H9 (cell line): ENCODE measurements around the gene AGBL4. TPM values are rescaled to one million over a fixed set of nuclear protein-coding genes. Genes with fewer than 3 reads are reported as not detected.

Experiments used
- DNase-seq: peaks from one replicate; pipeline ENCODE4 v3.0.0-alpha.2; 2017
- H2AFZ ChIP-seq: one replicate; pipeline ENCODE4 v1.6.1; 2013; ENCODE audit warnings: mild to moderate bottlenecking, low read length, control low read depth, moderate library complexity
- H2AK5ac ChIP-seq: 2 replicates; pipeline ENCODE4 v1.6.1; 2013; ENCODE audit warnings: low read length, control low read depth, mixed read lengths; ENCODE audit not compliant: insufficient read length
- H2BK120ac ChIP-seq: one replicate; pipeline ENCODE4 v1.6.1; 2013; ENCODE audit warnings: low read depth, mild to moderate bottlenecking, low read length, control low read depth, inconsistent platforms; ENCODE audit not compliant: poor library complexity, severe bottlenecking
- H2BK12ac ChIP-seq: 2 replicates; pipeline ENCODE4 v1.6.1; 2013; ENCODE audit warnings: low read length, control low read depth, mixed read lengths, low read depth; ENCODE audit not compliant: insufficient read length
- H2BK15ac ChIP-seq: 2 replicates; pipeline ENCODE4 v1.6.1; 2013; ENCODE audit warnings: low read depth, low read length, control low read depth
- H2BK20ac ChIP-seq: one replicate; pipeline ENCODE4 v1.6.1; 2013; ENCODE audit warnings: low read depth, mild to moderate bottlenecking, low read length, control low read depth, inconsistent platforms; ENCODE audit not compliant: poor library complexity, severe bottlenecking
- H2BK5ac ChIP-seq: 2 replicates; pipeline ENCODE4 v1.6.1; 2013; ENCODE audit warnings: low read length, control low read depth, mixed read lengths; ENCODE audit not compliant: insufficient read length
- H3K14ac ChIP-seq: 2 replicates; pipeline ENCODE4 v1.6.1; 2013; ENCODE audit warnings: low read length, control low read depth; ENCODE audit not compliant: insufficient read depth
- H3K18ac ChIP-seq: 2 replicates; pipeline ENCODE4 v1.6.1; 2013; ENCODE audit warnings: low read depth, mild to moderate bottlenecking, mixed read lengths, low read length, control low read depth; ENCODE audit not compliant: insufficient read length
- H3K23ac ChIP-seq: 2 replicates; pipeline ENCODE4 v1.6.1; 2013; ENCODE audit warnings: low read length, control low read depth, mixed read lengths, low read depth; ENCODE audit not compliant: insufficient read length
- H3K23me2 ChIP-seq: 2 replicates; pipeline ENCODE4 v1.6.1; 2013; ENCODE audit warnings: low read depth, mild to moderate bottlenecking, mixed read lengths, low read length, control low read depth; ENCODE audit not compliant: insufficient read length, poor library complexity, severe bottlenecking
- H3K27ac ChIP-seq: 2 replicates; pipeline ENCODE4 v1.5.1; 2013; ENCODE audit warnings: low read length, control low read depth, mixed read lengths, low read depth; ENCODE audit not compliant: insufficient read length
- H3K27me3 ChIP-seq: 2 replicates; pipeline ENCODE4 v1.6.1; 2013; ENCODE audit warnings: low read length, control low read depth, inconsistent platforms; ENCODE audit not compliant: insufficient read depth
- H3K4ac ChIP-seq: 2 replicates; pipeline ENCODE4 v1.6.1; 2013; ENCODE audit warnings: low read depth, mild to moderate bottlenecking, control low read depth, inconsistent platforms, low read length, moderate library complexity
- H3K4me1 ChIP-seq: 2 replicates; pipeline ENCODE4 v1.6.1; 2013; ENCODE audit warnings: low read length, control low read depth, inconsistent platforms; ENCODE audit not compliant: insufficient read depth
- H3K4me2 ChIP-seq: 2 replicates; pipeline ENCODE4 v1.6.1; 2013; ENCODE audit warnings: low read length, control low read depth, mixed read lengths; ENCODE audit not compliant: insufficient read length, insufficient read depth
- H3K56ac ChIP-seq: 2 replicates; pipeline ENCODE4 v1.6.1; 2013; ENCODE audit warnings: low read depth, mild to moderate bottlenecking, mixed read lengths, low read length, control low read depth; ENCODE audit not compliant: insufficient read length
- H3K79me1 ChIP-seq: 2 replicates; pipeline ENCODE4 v1.6.1; 2013; ENCODE audit warnings: low read depth, mild to moderate bottlenecking, moderate library complexity, low read length, control low read depth, inconsistent platforms; ENCODE audit not compliant: insufficient read depth, poor library complexity, severe bottlenecking
- H3K79me2 ChIP-seq: 2 replicates; pipeline ENCODE4 v1.6.1; 2013; ENCODE audit warnings: low read length, control low read depth, inconsistent platforms; ENCODE audit not compliant: insufficient read depth
- H3K9ac ChIP-seq: 2 replicates; pipeline ENCODE4 v1.6.1; 2013; ENCODE audit warnings: low read length, control low read depth, mixed read lengths; ENCODE audit not compliant: insufficient read length; ENCODE audit errors: extremely low read depth
- H3K9me3 ChIP-seq: one replicate; pipeline ENCODE4 v1.6.1; 2013; ENCODE audit warnings: low read depth, low read length, inconsistent platforms; ENCODE audit not compliant: control insufficient read depth
- H3T11ph ChIP-seq: one replicate; pipeline ENCODE4 v1.6.1; 2013; ENCODE audit warnings: mild to moderate bottlenecking, low read length, control low read depth, inconsistent platforms
- H4K20me1 ChIP-seq: one replicate; pipeline ENCODE4 v1.6.1; 2013; ENCODE audit not compliant: control insufficient read depth, insufficient read length, insufficient read depth
- H4K5ac ChIP-seq: 2 replicates; pipeline ENCODE4 v1.6.1; 2013; ENCODE audit warnings: low read depth, mild to moderate bottlenecking, mixed read lengths, low read length, control low read depth; ENCODE audit not compliant: insufficient read length
- H4K8ac ChIP-seq: replicated peaks from 2 replicates; pipeline ENCODE4 v1.6.1; 2013; ENCODE audit warnings: low read length, control low read depth, mixed read lengths, low read depth; ENCODE audit not compliant: insufficient read length
- H4K91ac ChIP-seq: 2 replicates; pipeline ENCODE4 v1.6.1; 2013; ENCODE audit warnings: low read depth, mild to moderate bottlenecking, moderate library complexity, mixed read lengths, low read length, control low read depth; ENCODE audit not compliant: insufficient read length
- H3K27ac Mint-ChIP-seq, 3 experiments: 2 replicates in 2 of 3; 3 replicates in 1 of 3; pipeline ENCODE4 v1.8.0; 2020 to 2021; ENCODE audit warnings: mixed read lengths in 3 of 3, mild to moderate bottlenecking in 1 of 3, moderate library complexity in 1 of 3
- H3K27me3 Mint-ChIP-seq: 2 replicates; pipeline ENCODE4 v1.8.0; 2021; ENCODE audit warnings: low read depth, mild to moderate bottlenecking, moderate library complexity, mixed read lengths
- H3K36me3 Mint-ChIP-seq, 3 experiments: 2 replicates in 2 of 3; 3 replicates in 1 of 3; pipeline ENCODE4 v1.8.0; 2020 to 2021; ENCODE audit warnings: low read depth in 3 of 3, mixed read lengths in 3 of 3; ENCODE audit not compliant: insufficient read depth in 1 of 3
- H3K4me1 Mint-ChIP-seq, 2 experiments: 2 replicates each; pipeline ENCODE4 v1.8.0; 2020; ENCODE audit warnings: mixed read lengths in 2 of 2
- H3K4me3 Mint-ChIP-seq, 2 experiments: 2 replicates in 1 of 2; 3 replicates in 1 of 2; pipeline ENCODE4 v1.8.0; 2020 to 2021; ENCODE audit warnings: mild to moderate bottlenecking in 2 of 2, mixed read lengths in 2 of 2, moderate library complexity in 1 of 2
- H3K9me3 Mint-ChIP-seq, 2 experiments: 2 replicates in 1 of 2; 3 replicates in 1 of 2; pipeline ENCODE4 v1.8.0; 2020; ENCODE audit warnings: mild to moderate bottlenecking in 2 of 2, mixed read lengths in 2 of 2, moderate library complexity in 1 of 2
- total RNA-seq: library from RNA; stranded (reverse); gene quantifications from 2 replicates; pipeline ENCODE4 v1.2.1, GENCODE V29; 2021
- TF ChIP-seq, protein P1 (sequence below): fragments of 200-600 bp; sonication (generic); conservative IDR thresholded peaks from 3 replicates; pipeline ENCODE4 v1.8.0; 2021; ENCODE audit warnings: antibody characterized with exemption, mild to moderate bottlenecking

The AGBL4 gene
- total RNA-seq, 1 experiment from 2014 or later, result not detected

DNA sequence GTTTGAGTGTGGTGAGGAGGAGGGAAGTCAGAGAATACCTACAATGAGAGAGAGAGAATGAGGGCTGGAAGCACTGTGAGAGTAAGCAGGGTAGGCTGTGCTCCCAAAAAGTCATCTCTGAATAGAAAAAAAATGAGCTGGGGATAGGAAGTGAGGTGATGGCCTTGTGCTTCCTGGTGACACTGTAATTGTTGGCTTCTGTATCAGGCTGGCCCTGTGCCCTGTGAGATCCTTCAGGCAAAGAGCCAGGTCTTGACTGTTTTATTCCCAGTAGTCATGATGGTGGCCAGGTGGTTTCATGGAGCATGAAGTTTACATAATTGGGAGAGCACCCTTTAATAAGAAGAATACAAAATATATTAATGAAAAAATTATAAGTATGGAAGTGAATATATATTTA, 1531.4 kb downstream of the AGBL4 start:
- no peak for DNase-seq
- Histone ChIP-seq H2BK120ac (no peak overlapping the region), H3K4me1 (no peaks in the 10 kb centered on the region; the same call in 1 of the 2 replicates), H3K4ac (no peak overlapping the region), H2BK20ac (no peak overlapping the region), H2BK12ac (no peak overlapping the region), H2AFZ (no peak overlapping the region), H3K4me2 (no peak overlapping the region), H2BK5ac (no peak overlapping the region), H3K79me2 (no peaks in the 10 kb centered on the region), H3K9ac (no peak overlapping the region), H3K14ac (no peak overlapping the region), H3T11ph (no peak overlapping the region), H3K27ac (no peak overlapping the region), H4K5ac (no peak overlapping the region), H2BK15ac (no peak overlapping the region), H3K56ac (no peak overlapping the region), H3K27me3 (no peaks in the 10 kb centered on the region), H4K8ac (no peak overlapping the region), H3K18ac (no peak overlapping the region), H3K9me3 (no peaks in the 10 kb centered on the region), H4K20me1 (no peaks in the 10 kb centered on the region), H3K23ac (no peak overlapping the region), H4K91ac (no peak overlapping the region), H2AK5ac (no peak overlapping the region), H3K79me1 (no peaks in the 10 kb centered on the region), H3K23me2 (no peaks in the 10 kb centered on the region)
- TF ChIP-seq, protein P1, sequence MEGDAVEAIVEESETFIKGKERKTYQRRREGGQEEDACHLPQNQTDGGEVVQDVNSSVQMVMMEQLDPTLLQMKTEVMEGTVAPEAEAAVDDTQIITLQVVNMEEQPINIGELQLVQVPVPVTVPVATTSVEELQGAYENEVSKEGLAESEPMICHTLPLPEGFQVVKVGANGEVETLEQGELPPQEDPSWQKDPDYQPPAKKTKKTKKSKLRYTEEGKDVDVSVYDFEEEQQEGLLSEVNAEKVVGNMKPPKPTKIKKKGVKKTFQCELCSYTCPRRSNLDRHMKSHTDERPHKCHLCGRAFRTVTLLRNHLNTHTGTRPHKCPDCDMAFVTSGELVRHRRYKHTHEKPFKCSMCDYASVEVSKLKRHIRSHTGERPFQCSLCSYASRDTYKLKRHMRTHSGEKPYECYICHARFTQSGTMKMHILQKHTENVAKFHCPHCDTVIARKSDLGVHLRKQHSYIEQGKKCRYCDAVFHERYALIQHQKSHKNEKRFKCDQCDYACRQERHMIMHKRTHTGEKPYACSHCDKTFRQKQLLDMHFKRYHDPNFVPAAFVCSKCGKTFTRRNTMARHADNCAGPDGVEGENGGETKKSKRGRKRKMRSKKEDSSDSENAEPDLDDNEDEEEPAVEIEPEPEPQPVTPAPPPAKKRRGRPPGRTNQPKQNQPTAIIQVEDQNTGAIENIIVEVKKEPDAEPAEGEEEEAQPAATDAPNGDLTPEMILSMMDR, result no peak
- Mint-ChIP-seq H3K27ac (no peak overlapping the region), H3K36me3 (no peaks in the 10 kb centered on the region), H3K4me3 (no peak overlapping the region), H3K9me3 (no peaks in the 10 kb centered on the region), H3K4me1 (peaks cover 7 to 14% of the 10 kb centered on the region in 2 experiments), H3K27me3 (no peaks in the 10 kb centered on the region; the same call in 1 of the 2 replicates)
